ENCODE data around the gene SHH. TPM values are rescaled to one million over a fixed set of nuclear protein-coding genes. Genes with fewer than 3 reads are reported as not detected.

Gene SHH
- total and polyA plus RNA-seq, 2 of the 13 experiments (the other 11 are each of a cell fraction or from before 2014, with no cell fraction given), result 1.9 to 3.4 TPM

- TF ChIP-seq ZNF281 (CRISPR knock-in tag; IDR thresholded peaks at IDR 0.05; ENCODE audit: borderline replicate concordance) (peak; percentile 76; the same call in 1 of the 2 replicates), ARID5B (CRISPR knock-in tag; IDR thresholded peaks at IDR 0.05) (peak; percentile 6; the same call in 1 of the 2 replicates), HDAC2 (CRISPR knock-in tag; IDR thresholded peaks at IDR 0.05) (peak; percentile 12; the same call in 1 of the 2 replicates), GZF1 (CRISPR knock-in tag; IDR thresholded peaks at IDR 0.05) (no peak), GABPB1 (CRISPR knock-in tag; IDR thresholded peaks at IDR 0.05) (peak; percentile 9; the same call in 1 of the 2 replicates), GPN1 (CRISPR knock-in tag; IDR thresholded peaks at IDR 0.05; ENCODE audit: borderline replicate concordance) (no peak), ATRX (CRISPR knock-in tag; IDR thresholded peaks at IDR 0.05; ENCODE audit: borderline replicate concordance) (no peak), PATZ1 (CRISPR knock-in tag; IDR thresholded peaks at IDR 0.05) (peak; percentile 1; the same call in 1 of the 2 replicates), RARA (CRISPR knock-in tag; IDR thresholded peaks at IDR 0.05) (peak; percentile 86), CBFB (CRISPR knock-in tag; IDR thresholded peaks at IDR 0.05) (no peak), TFDP1 (CRISPR knock-in tag; IDR thresholded peaks at IDR 0.05; ENCODE audit: borderline replicate concordance) (no peak), CENPT (CRISPR knock-in tag; IDR thresholded peaks at IDR 0.05; ENCODE audit: low read depth) (no peak), ZFP41 (CRISPR knock-in tag; IDR thresholded peaks at IDR 0.05; ENCODE audit: borderline replicate concordance) (0 out of 2 replicates have a peak, but pooled peaks have one; percentile 6), PRDM10 (CRISPR knock-in tag; IDR thresholded peaks at IDR 0.05; ENCODE audit: low read depth) (0 out of 2 replicates have a peak, but pooled peaks have one; percentile 13)
Measured at GRCh38 chr7:155809332-155809946, 2.8 kb downstream of the SHH start (continued).

All from HepG2 (cell line).